Fibroblast of peridontal ligament (primary cell): ENCODE data around the gene PDCL3.

Experiments used
- DNase-seq: peaks from one replicate; pipeline ENCODE4 v3.0.0-alpha.2; 2010; ENCODE audit errors: extremely low read depth

PDCL3 gene

DNA sequence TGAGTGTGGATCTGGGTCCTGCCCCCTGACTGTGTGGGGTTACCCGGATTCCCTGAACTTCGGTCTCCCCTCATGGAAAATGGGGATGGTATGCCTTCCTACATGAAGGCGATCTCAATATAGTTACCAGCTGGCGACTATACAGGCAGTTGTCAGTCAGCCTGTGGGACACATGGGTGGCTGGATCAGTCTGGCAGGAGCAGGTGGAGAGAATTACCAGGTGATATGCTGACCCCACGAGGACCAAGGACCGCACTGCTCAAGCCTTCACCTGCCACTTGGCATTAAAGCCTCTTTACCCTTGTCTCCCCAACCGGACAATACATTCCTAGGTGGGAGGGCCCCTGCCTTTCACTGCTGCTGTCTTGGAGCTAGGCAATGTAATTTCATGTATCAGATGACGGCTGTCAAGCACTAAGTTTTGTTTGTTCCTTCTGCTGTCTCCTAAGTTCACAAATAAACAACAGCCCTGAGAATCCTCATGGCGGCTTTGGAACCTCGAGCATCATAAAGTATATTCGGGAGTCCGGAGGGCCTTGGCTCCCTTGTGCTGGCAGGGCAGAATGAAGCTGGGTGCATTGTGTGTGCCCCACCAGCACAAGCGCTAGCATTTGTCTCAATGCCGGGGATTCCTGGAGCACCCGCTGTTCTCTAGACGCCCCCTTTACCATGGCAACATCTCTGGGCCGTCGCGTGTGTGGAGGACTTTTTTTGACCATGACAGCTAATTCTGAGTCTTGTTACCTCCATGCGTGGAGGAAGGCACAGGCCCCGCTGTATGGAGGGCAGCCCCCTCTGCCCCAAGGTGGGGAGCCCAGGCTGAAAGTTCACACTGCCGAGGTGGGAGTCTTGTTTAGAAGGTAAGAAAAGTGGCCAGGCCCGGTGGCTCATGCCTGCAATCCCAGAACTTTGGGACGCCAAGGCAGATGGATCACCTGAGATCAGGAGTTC lies 48.6 kb downstream of the PDCL3 start:
- no peak for DNase-seq

DNA sequence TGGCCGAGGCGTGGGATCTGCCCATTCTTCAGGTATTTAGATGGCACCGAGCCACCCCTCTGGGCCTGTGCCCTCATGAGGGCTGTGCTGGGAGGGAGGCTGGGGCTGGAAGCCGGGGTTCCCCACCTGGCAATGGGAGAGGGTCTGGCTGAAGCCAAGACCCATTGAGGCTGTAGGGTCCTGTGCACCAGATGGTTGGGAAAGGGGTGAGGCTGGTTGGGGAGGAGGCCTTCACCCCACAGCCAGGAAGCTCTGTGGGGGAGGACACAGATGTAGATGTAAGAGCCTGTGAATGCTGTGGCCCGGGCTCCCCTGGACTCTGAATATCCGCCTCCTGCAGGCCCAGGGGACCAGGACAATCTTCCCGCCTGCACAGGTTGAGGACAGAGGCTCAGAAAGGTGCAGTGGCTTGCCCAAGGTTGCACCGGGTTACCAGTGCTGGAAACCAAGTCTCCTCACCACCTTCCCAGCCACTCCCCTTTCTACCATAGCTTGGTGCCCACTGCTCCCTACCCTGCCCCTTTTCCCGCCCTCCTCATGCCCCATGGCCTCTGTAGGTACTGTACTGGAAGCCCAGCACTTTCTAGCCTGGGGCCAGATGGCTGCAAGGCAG lies 49.7 kb downstream of the PDCL3 start:
- DNase-seq = no peak

DNA sequence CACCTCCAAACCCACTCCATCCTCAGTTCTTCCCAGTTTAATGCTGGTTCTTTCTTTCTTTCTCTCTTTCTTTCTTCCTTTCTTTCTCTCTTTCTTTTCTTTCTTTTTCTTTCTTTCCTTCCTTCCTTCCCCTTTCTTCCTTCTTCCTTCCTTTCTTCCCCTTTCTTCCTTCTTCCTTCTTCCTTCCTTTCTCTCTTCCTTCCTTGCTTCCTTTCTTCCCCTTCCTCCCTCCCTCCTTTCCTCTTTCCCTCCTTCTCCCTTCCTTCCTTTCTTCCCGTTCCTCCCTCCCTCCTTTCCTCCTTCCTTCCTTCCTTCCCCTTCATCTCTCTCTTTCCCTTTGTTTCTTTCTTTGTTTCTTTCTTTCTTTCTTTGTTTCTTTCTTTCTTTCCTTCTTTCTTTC lies 50.9 kb downstream of the PDCL3 start:
- no peak for DNase-seq

DNA sequence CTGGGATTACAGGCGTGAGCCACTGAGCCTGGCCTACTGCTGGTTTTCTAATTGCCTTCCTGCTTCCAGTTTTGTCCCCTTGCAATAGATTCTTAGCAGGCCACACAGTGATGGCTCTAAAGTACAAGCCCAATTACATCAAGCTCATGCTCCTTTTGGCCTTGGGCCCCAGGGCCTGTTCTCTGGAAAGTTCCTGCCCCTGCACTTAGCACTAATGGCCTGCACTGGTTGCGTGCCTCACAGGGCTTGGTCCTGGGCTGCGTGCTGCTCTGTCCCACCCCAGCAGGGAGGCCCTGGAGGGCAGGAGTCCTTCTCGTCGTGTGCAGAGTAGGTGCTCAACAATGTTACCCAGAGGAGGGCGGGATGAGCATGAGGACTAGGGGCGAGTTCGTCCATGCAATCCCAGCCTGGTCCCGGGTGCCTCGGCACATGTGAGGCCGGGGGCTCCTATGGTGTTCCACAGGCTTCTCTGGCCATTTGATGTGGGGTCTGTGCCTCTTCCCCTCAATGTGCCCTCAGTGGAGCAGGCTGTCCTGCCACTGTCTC lies 51.7 kb downstream of the PDCL3 start:
- DNase-seq = no peak

DNA sequence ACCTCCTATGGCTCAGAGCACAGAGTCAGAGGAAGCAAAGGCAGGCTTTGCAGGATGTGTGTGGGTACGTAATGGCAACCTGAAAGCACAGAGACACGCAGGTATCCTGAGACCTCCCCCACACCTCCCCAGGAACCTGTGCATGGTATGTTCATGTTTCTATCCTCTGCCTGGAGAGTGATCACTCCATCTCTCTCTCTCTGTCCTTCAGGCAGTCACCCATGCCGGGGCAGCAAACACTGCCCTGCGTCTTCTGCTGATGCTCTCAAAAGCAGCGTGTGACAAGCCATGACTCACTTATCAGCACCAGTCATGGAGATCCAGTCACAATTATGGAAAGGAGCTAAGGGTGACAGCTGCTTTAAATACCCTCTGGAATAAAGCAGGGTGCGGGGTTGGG lies 52.7 kb downstream of the PDCL3 start:
- no peak for DNase-seq

DNA sequence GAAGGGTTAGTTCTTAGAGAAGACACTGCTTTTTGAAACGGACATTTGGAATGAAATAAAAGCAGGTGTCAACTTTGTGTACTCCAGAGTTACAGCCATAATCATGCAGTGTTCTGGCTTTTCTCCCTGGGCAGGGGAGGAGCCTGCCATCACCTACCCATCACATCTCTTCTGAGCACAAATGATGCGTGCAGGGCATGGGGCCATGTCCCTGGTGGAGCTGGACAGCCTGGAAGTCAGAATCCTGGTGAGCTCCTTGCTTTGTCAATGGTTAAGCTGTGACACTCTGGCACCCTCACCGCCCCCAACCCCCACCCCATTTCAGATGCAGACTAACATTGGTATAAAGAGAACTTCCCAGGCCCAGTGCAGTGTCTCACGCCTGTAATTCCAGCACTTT lies 53.1 kb downstream of the PDCL3 start:
- no peak for DNase-seq

DNA sequence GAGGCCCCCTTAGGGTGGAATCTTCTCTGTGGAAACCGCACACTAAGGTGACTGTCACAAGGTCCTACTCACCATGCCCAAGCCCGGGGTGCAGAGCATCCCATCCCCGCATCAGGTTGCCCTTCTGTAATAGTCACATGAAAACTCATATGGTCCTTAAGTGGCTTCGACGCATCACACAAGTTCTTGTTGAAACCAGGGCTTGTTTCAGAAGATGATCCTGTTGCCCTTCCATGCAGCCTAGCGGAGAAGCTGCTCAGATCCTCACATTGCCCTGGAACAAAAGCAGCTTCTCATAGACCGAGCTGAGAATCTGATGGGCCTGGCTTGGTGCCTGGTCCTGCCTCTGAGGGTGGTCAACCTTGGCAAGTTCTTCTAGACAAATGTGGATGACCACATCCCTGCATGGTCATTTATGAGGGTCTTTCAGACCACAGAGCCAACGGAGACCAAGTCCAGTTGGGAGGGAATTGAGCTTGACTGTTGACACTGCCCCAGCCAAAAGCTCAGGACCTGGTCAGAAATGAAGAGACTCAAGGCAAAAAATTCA lies 54.1 kb downstream of the PDCL3 start:
- no peak for DNase-seq

DNA sequence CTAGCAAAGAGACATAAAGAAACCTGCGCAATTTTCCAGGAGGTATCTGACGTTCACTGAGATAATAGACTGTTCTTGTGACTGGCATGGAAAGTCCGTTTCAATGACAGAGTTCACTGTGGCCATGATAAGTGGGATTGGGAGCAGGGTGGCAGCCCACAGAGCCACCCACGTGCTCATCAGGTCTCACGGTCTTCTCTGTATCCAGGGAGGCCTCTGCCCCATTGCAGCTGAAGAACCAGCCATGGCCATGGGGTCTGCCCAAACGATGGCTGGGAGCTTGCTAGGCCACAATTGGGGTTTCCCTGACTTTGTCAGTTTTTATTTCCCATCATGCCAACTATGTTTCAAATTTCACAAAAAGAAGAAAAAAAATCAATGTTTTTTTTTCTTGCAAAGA lies 57.2 kb downstream of the PDCL3 start:
- DNase-seq = no peak

DNA sequence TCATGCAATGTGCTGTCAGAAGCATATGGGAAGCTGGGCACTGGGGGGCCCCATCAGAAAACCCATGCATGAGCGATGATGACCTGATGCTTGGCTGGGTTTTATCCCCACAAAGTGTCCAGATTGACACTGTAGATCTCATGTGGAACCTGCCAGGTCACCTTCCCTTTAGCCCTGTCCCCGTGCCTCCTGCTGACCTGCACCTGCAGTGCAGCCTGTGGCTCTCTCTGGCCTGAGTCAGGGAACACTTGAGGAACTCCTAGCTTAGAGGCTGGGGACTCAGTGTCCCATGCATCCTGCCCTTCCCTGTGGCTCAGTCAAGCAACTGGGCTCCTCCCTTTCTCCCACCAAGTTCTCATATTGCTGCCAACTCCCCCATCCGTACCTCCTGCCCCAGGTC lies 57.7 kb downstream of the PDCL3 start:
- DNase-seq = no peak

DNA sequence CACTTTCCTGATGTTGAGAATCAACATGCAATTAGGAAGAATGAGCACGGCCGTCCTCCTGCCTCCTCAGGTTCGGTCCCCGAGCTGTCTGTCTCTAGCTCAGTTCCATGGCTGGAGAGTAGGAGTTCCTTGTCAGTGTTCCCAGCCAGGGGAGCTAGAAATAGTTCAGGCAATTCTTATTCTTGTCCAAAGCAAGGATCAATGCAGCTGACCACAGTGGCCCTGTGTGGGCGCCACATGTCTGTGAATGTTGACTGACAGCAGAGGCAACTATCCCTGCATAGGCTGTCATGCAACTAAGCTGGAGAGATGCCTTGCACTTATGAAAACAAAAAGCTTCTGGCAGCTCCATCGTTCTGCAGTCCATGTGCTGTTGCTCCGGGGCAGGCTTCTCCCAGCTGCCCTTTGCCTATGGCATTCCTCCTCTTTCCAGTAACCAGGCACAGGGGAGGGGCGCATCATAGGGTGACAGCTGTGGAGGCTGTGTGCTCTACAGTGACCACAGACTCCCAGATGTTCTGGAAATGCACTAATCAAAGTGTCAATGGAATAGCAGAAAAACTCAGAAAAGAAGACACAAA lies 58.7 kb downstream of the PDCL3 start:
- DNase-seq = no peak

DNA sequence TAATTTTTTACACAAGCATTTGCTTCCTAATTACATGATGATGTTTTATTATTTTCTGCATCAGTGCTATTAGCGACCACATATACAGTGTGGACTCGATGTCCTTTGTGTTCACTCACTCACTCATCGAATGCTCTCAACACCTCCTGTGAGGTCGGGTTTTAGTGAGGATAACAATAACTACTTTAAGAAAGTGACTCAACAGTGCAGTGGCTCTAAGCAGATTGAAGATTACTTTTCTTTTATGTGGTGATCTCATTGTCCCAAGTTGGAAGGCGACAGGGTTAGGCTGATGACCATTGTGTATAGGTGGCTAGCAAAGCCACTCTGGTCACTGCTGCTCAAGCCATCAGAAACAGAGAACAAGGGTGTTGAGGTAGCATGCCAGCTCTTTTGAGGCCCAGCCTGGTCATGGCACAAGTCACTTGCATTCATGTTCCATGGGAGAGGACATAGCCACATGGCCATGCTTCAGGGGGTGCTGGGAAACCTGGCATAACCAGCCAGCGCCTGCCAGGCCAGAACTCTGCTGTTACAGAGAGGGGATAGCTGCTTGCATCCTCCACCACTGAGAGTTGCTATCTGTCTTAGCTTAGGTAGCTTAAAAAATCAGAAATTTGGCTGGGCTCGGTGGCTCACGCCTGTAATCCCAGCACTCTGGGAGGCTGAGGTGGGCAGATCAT lies 60.4 kb downstream of the PDCL3 start:
- DNase-seq = no peak

DNA sequence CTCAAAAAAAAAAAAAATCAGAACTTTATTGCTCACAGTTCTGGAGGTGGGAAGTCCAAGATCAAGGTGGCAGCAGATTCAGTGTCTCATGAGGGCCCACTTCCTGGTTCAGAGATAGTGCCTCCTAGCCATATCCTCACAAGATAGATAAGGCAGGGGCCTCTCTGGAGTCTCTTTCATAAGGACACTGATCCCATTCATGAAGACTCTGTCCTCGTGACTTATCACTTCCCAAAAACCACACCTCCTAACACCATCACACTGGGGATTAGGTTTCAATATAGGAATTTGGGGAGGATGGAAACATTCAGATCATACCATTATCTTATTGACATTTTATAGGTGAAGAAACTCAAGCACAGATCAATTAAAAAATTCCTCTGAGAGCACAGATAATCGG lies 61.1 kb downstream of the PDCL3 start:
- no peak for DNase-seq

DNA sequence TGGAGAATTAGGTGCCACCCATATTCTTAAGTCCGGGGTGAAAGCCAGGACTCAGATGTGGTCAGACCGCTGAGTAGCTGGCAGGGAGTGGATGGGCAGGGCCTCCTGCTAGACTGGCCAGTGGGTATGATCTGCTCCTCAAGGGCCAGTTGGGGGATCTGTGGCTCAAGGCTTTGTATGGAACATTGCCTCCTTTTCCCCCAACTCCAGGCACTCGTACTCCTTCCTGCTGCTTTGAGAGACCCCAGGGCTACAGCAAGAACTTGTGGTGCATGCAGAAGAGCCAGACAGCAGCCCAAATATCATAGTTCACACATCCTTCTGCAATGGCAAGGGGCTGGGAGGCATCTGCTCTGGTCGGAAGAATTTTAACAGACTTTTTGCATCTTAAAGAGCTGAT lies 61.7 kb downstream of the PDCL3 start:
- no peak for DNase-seq

DNA sequence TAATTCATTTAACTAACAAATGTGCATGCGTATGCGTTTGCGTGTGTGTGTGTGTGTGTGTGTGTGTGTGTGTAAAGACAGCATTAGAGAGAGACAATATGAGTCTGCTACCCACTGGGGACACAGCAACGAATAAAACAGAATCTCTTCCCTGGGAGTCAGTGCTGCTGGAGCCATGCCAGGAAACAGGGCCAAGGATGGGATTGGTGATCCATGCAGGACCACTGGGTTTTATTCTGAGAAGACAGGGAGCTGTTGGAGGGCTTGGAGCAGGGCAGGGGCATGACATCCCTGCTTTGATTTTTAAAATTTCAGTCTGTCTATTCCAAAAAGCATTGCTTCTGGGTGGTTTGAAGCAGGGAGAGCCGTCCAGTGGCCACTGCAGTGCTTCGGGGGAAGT lies 62.9 kb downstream of the PDCL3 start:
- DNase-seq = no peak
